Sigmoid colon (tissue), 7 donors: ENCODE data around the gene FEV. TPM values are rescaled to one million over a fixed set of nuclear protein-coding genes. Genes with fewer than 3 reads are reported as not detected.
A peak's percentile ranks its signal among the peaks of the same experiment; 100 is the strongest.

Source experiments
- DNase-seq: peaks from one replicate; pipeline ENCODE4 v3.0.0-alpha.2; 2019
- H3K27ac ChIP-seq, 4 donors: fragments of 200-600 bp; sonication (generic); one replicate each; pipeline ENCODE4 v1.5.1; 2016 to 2019; ENCODE audit warnings: mild to moderate bottlenecking in 1 of 4
- H3K27me3 ChIP-seq, 3 donors: fragments of 200-600 bp; sonication (generic); one replicate each; pipeline ENCODE4 v1.5.1; 2019; ENCODE audit warnings: mild to moderate bottlenecking in 1 of 3
- H3K36me3 ChIP-seq, 4 donors: fragments of 200-600 bp; sonication (generic); one replicate each; pipeline ENCODE4 v1.5.1; 2016 to 2019
- H3K4me1 ChIP-seq, 4 donors: fragments of 200-600 bp; sonication (generic); one replicate each; pipeline ENCODE4 v1.5.1; 2017 to 2019
- H3K4me3 ChIP-seq, 4 donors: fragments of 200-600 bp; sonication (generic); one replicate each; pipeline ENCODE4 v1.5.1; 2017 to 2019; ENCODE audit warnings: mild to moderate bottlenecking in 2 of 4, moderate library complexity in 1 of 4
- H3K9me3 ChIP-seq, 4 donors: fragments of 200-600 bp in 3 of 4; sonication (generic) in 3 of 4; one replicate each; pipeline versions ENCODE4 v1.5.1 to v1.6.1; 2013 to 2019
- EP300 ChIP-seq, 4 donors: sonication (generic); formaldehyde crosslinking; IDR thresholded peaks; one replicate each; pipeline ENCODE4 v1.6.1; 2017; ENCODE audit warnings: antibody characterized with exemption in 4 of 4
- POLR2A ChIP-seq, 2 donors: fragments of 450-650 bp; IDR thresholded peaks; one replicate each; pipeline ENCODE4 v1.6.1; 2016; ENCODE audit warnings: antibody characterized with exemption in 2 of 2, mild to moderate bottlenecking in 2 of 2, moderate library complexity in 2 of 2
- POLR2AphosphoS5 ChIP-seq, 4 donors: sonication (generic); formaldehyde crosslinking; IDR thresholded peaks; one replicate each; pipeline ENCODE4 v1.6.1; 2017; ENCODE audit warnings: antibody characterized with exemption in 4 of 4
- WGBS, 2 donors: extraction: QIAGEN DNeasy Blood & Tissue Kit; methylation state at CpG; one replicate each; pipeline ENCODE4 v1.1.7; 2013; 5-methylcytosine and 5-hydroxymethylcytosine counted together
- intact Hi-C: fragments of 100-400 bp; cut with DNase I; formaldehyde crosslinking; loops from one replicate; pipeline ENCODE4 v1.15.1; 2023
- polyA plus RNA-seq, 3 donors: library from polyadenylated mRNA; stranded (reverse); fragments of 200-250 nt; gene quantifications; one replicate each; pipeline ENCODE4 v1.2.3, GENCODE V29; 2013
- total RNA-seq, 4 donors: library from RNA; depleted of rRNA; stranded (reverse); fragments of >200 nt; gene quantifications; one replicate each; pipeline ENCODE4 v1.1.0, GENCODE V29; 2016
- TF ChIP-seq, protein P1 (sequence below), 4 experiments: fragments of 450-650 bp in 3 of 4; fragments of 200-600 bp in 1 of 4; IDR thresholded peaks; one replicate each; pipeline ENCODE4 v1.5.1; 2016 to 2019; ENCODE audit warnings: antibody characterized with exemption in 4 of 4, mild to moderate bottlenecking in 3 of 4, moderate library complexity in 2 of 4
- donor health status: healthy with polysubstance abuse.
- donor health status: Bipolar disorder and iron deficiency.
- donor health status: healthy.

Gene FEV
- total and polyA plus RNA-seq, 7 donors: 0.71 to 6.0 (median 0.77) TPM; not detected in 4

DNA sequence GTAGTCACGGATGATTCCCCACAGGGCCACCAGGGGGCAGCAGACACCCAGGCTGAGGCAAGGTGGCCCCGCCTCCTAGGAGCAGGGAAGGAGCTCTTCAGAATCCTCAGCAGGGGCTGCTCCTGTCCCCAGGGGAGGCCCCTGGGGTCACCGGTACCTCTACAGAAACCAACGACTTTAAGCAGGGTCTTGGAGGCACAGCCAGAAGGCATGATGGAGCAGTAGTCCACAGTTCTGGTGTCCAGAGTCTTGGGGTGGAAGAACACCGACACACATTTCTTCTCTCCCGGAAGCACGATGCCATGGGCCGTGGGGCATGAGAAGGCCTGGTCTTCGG lies 44.8 kb upstream of the FEV start:
- TF ChIP-seq POLR2AphosphoS5 (IDR thresholded peaks at IDR 0.05) (no peak), POLR2A (IDR thresholded peaks at IDR 0.05) (no peak), EP300 (IDR thresholded peaks at IDR 0.05) (no peak)
- TF ChIP-seq, protein P1, sequence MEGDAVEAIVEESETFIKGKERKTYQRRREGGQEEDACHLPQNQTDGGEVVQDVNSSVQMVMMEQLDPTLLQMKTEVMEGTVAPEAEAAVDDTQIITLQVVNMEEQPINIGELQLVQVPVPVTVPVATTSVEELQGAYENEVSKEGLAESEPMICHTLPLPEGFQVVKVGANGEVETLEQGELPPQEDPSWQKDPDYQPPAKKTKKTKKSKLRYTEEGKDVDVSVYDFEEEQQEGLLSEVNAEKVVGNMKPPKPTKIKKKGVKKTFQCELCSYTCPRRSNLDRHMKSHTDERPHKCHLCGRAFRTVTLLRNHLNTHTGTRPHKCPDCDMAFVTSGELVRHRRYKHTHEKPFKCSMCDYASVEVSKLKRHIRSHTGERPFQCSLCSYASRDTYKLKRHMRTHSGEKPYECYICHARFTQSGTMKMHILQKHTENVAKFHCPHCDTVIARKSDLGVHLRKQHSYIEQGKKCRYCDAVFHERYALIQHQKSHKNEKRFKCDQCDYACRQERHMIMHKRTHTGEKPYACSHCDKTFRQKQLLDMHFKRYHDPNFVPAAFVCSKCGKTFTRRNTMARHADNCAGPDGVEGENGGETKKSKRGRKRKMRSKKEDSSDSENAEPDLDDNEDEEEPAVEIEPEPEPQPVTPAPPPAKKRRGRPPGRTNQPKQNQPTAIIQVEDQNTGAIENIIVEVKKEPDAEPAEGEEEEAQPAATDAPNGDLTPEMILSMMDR (IDR thresholded peaks at IDR 0.05): peak; percentile 57 to 93 (median 77)
- Histone ChIP-seq H3K27me3 (peaks cover 4 to 35% (median 25%) of the 10 kb centered on the region in 3 donors), H3K9me3 (no peaks in the 10 kb centered on the region), H3K27ac (no peak overlapping the region), H3K4me3 (no peak overlapping the region), H3K4me1 (no peaks in the 10 kb centered on the region), H3K36me3 (no peaks in the 10 kb centered on the region)
- intact Hi-C loops: loop anchor here (1.0 kb wide), 1 partner anchor 126 kb away; no protein-coding TSS in a partner anchor
- DNase-seq: peak; percentile 85
- WGBS, 2 donors: 35 to 43% methylated on average over 9 of the region's 9 CpGs

DNA sequence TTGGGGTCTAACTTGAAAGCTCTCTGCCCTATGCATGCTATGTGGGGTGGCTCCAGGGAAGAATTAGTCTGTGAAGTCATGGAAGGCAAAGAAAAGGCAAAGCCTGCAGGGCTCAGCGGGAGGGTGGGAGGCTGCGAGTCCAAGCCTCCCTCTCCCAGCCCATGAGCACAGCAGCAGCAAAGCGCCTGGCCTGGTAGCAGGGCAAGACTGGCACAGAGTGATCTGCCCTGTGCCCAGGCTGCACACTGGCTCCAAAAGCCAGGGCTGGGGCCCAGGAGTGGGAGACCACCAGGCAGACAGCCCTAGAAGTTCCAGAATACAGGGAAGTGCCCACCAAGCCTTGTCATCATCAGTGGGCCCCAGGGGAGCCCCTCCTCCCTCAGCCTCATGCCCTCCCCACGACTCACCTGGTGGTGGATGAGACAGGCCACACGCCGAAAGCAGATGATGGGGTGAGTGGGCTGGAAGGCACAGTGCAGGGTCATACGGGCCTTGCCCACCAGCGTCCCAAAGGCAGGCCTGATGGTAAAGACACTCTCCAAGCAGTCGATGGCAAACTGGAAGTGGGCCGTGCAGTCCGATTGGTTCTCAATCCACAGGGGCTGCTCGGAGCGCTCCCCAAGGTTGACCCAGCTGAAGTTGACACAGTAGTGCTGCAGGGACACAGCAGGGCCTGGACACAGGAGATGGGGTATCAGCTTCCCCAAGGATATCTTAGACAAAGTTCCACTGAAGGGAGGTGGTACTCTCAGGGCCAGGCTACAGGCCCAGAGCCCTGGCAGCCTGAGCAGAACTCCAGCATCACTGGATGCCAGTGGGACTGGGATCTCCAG lies 44.2 kb upstream of the FEV start:
- TF ChIP-seq, protein P1 (IDR thresholded peaks at IDR 0.05): no peak
- TF ChIP-seq POLR2A (IDR thresholded peaks at IDR 0.05) (no peak), EP300 (IDR thresholded peaks at IDR 0.05) (no peak), POLR2AphosphoS5 (IDR thresholded peaks at IDR 0.05) (no peak)
- H3K27me3 ChIP-seq: peaks cover 4 to 35% (median 25%) of the 10 kb centered on the region in 3 donors
- H3K4me3 ChIP-seq: no peak overlapping the region
- no peak overlapping the region for H3K27ac ChIP-seq
- no peak for DNase-seq
- H3K4me1 ChIP-seq: no peaks in the 10 kb centered on the region
- no peaks in the 10 kb centered on the region for H3K9me3 ChIP-seq
- intact Hi-C loops: loop anchor here (1.0 kb wide), 1 partner anchor 126 kb away; no protein-coding TSS in a partner anchor
- WGBS, 2 donors: 78 to 79% methylated on average over 13 of the region's 13 CpGs
- H3K36me3 ChIP-seq: no peaks in the 10 kb centered on the region

DNA sequence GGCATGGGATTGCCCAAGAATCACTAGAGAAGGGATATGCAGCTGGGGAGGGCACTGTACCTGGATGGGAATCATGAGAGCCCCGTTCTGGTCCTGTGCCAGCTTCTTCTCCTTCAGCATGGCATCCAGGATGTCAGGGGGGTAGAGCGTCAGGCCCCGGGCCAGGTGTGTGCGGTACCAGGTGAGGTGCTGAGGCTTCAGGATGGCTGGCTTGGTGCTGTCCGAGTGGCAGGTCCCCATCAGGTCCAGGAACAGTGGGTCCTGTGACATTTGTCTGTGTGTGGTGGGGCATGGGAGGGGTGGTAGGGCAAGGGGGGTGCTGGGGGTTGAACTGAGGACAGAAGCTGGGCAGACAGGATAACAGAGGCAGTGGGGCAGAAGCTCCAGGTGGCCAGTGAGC lies 43.2 kb upstream of the FEV start:
- intact Hi-C loops: no loop called here
- TF ChIP-seq, protein P1 (IDR thresholded peaks at IDR 0.05): no peak
- TF ChIP-seq EP300 (IDR thresholded peaks at IDR 0.05) (no peak), POLR2A (IDR thresholded peaks at IDR 0.05) (no peak), POLR2AphosphoS5 (IDR thresholded peaks at IDR 0.05) (no peak)
- Histone ChIP-seq H3K4me3 (no peak overlapping the region), H3K36me3 (no peaks in the 10 kb centered on the region), H3K27me3 (peaks cover 4 to 35% (median 25%) of the 10 kb centered on the region in 3 donors), H3K9me3 (no peaks in the 10 kb centered on the region), H3K27ac (no peak overlapping the region), H3K4me1 (no peaks in the 10 kb centered on the region)
- WGBS, 2 donors: 80 to 83% methylated on average over 5 of the region's 5 CpGs
- DNase-seq: no peak

DNA sequence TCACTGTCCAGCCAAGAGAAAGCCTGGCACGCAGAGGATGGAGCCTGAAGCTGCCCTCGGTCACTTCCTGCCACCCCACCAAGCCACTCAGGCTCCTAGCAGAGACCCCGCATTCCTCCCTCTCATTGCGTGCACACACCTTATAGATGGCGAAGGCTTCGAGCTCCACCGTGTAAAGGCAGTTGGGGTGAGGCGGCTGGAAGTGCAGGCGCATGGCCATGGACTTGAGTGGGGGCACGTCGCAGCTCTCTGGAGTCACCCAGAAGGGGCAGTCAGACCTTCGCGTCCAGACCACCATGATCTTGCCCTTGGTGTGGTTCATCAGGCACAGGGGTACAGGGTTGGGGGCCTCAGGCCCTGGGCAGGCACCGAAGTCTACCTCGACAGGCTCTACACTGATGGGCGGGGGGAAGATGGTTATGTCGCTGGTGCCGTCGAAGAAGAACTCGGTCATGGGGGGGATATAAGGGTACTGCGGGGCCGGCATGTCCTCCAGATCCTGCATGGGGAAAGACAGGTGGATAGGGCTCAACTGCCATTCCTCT lies 42.6 kb upstream of the FEV start:
- H3K27me3 ChIP-seq: peaks cover 4 to 33% (median 25%) of the 10 kb centered on the region in 3 donors
- H3K4me3 ChIP-seq: no peak overlapping the region
- intact Hi-C loops: no loop called here
- no peak for DNase-seq
- WGBS, 2 donors: 94 to 95% methylated on average over 22 of the region's 22 CpGs
- H3K27ac ChIP-seq: no peak overlapping the region
- no peak for TF ChIP-seq POLR2AphosphoS5 (IDR thresholded peaks at IDR 0.05)
- TF ChIP-seq EP300 (IDR thresholded peaks at IDR 0.05): no peak
- no peak for TF ChIP-seq POLR2A (IDR thresholded peaks at IDR 0.05)
- TF ChIP-seq, protein P1 (IDR thresholded peaks at IDR 0.05): no peak
- H3K9me3 ChIP-seq: no peaks in the 10 kb centered on the region
- H3K4me1 ChIP-seq: no peaks in the 10 kb centered on the region
- H3K36me3 ChIP-seq: no peaks in the 10 kb centered on the region
